SK-N-SH treated with all-trans-retinoic acid at 6 μM for 48 hours (cell line): ENCODE data around the gene CAVIN2.
A peak's percentile ranks its signal among the peaks of the same experiment; 100 is the strongest.

ENCODE experiments used
- ATAC-seq: fragments of 200-7000 bp; cut with Tn5 transposase; 3 replicates; pipeline ENCODE4 v1.9.1; 2020; ENCODE audit warnings: mild to moderate bottlenecking, moderate library complexity
- ARNTL ChIP-seq: fragments of 450-650 bp; formaldehyde crosslinking; IDR thresholded peaks from 2 replicates; pipeline ENCODE4 v1.5.0; 2020; ENCODE audit warnings: low read depth, mild to moderate bottlenecking, moderate library complexity, borderline replicate concordance
- BACH2 ChIP-seq: fragments of 250-450 bp; sonication (Bioruptor Pico); IDR thresholded peaks from 2 replicates; pipeline ENCODE4 v1.9.0; 2021; ENCODE audit warnings: mild to moderate bottlenecking, borderline replicate concordance
- CSDC2 ChIP-seq: fragments of 250-450 bp; sonication (Bioruptor Pico); IDR thresholded peaks from 2 replicates; pipeline ENCODE4 v1.5.0; 2020; ENCODE audit warnings: mild to moderate bottlenecking, moderate library complexity
- CSRNP3 ChIP-seq: fragments of 250-450 bp; sonication (Bioruptor Pico); IDR thresholded peaks from 2 replicates; pipeline ENCODE4 v1.5.1; 2021; ENCODE audit warnings: mild to moderate bottlenecking, moderate library complexity
- ESRRG ChIP-seq: fragments of 250-450 bp; sonication (Bioruptor Pico); IDR thresholded peaks from 2 replicates; pipeline ENCODE4 v1.6.1; 2021; ENCODE audit warnings: mild to moderate bottlenecking
- GLIS3 ChIP-seq: fragments of 250-450 bp; sonication (Bioruptor Pico); IDR thresholded peaks from 2 replicates; pipeline ENCODE4 v1.5.0; 2020; ENCODE audit warnings: mild to moderate bottlenecking, moderate library complexity
- ISL1 ChIP-seq: fragments of 250-450 bp; sonication (Bioruptor Pico); IDR thresholded peaks from 2 replicates; pipeline ENCODE4 v2.1.2; 2022; ENCODE audit warnings: mild to moderate bottlenecking, moderate library complexity
- OSR1 ChIP-seq: fragments of 250-450 bp; sonication (Bioruptor Pico); IDR thresholded peaks from 2 replicates; pipeline ENCODE4 v1.8.0; 2022; ENCODE audit warnings: moderate library complexity, mild to moderate bottlenecking, inconsistent platforms
- PATZ1 ChIP-seq: fragments of 250-450 bp; sonication (Bioruptor Pico); IDR thresholded peaks from 2 replicates; pipeline ENCODE4 v1.8.0; 2020; ENCODE audit warnings: mild to moderate bottlenecking, moderate library complexity, borderline replicate concordance
- POU6F1 ChIP-seq: fragments of 250-450 bp; sonication (Bioruptor Pico); IDR thresholded peaks from 2 replicates; pipeline ENCODE4 v1.8.0; 2021; ENCODE audit warnings: low read depth, mild to moderate bottlenecking, moderate library complexity, borderline replicate concordance
- PPARA ChIP-seq: fragments of 250-450 bp; sonication (Bioruptor Pico); IDR thresholded peaks from 2 replicates; pipeline ENCODE4 v1.5.0; 2020; ENCODE audit warnings: mild to moderate bottlenecking, borderline replicate concordance
- RARB ChIP-seq: fragments of 250-450 bp; sonication (Bioruptor Pico); IDR thresholded peaks from 2 replicates; pipeline ENCODE4 v1.8.0; 2021; ENCODE audit warnings: mild to moderate bottlenecking, moderate library complexity
- SNAI2 ChIP-seq: fragments of 250-450 bp; sonication (Bioruptor Pico); IDR thresholded peaks from 2 replicates; pipeline ENCODE4 v1.5.0; 2020; ENCODE audit warnings: mild to moderate bottlenecking, moderate library complexity
- TCF4 ChIP-seq: fragments of 250-450 bp; sonication (Bioruptor Pico); IDR thresholded peaks from 2 replicates; pipeline ENCODE4 v1.8.0; 2021; ENCODE audit warnings: mild to moderate bottlenecking, moderate library complexity, borderline replicate concordance
- TOX ChIP-seq: fragments of 250-450 bp; sonication (Bioruptor Pico); IDR thresholded peaks from 2 replicates; pipeline ENCODE4 v1.8.0; 2021; ENCODE audit warnings: mild to moderate bottlenecking, moderate library complexity, borderline replicate concordance
- TSHZ2 ChIP-seq: fragments of 250-450 bp; sonication (Bioruptor Pico); IDR thresholded peaks from 2 replicates; pipeline ENCODE4 v1.5.0; 2020; ENCODE audit warnings: mild to moderate bottlenecking, moderate library complexity
- ZC3H10 ChIP-seq: fragments of 250-450 bp; sonication (Bioruptor Pico); IDR thresholded peaks from 2 replicates; pipeline ENCODE4 v1.5.1; 2021; ENCODE audit warnings: mild to moderate bottlenecking, moderate library complexity
- ZFP3 ChIP-seq: fragments of 250-450 bp; sonication (Bioruptor Pico); IDR thresholded peaks from 2 replicates; pipeline ENCODE4 v1.5.0; 2020; ENCODE audit warnings: mild to moderate bottlenecking, moderate library complexity
- ZFP30 ChIP-seq: fragments of 450-650 bp; formaldehyde crosslinking; IDR thresholded peaks from 2 replicates; pipeline ENCODE4 v1.5.0; 2022; ENCODE audit warnings: mild to moderate bottlenecking, moderate library complexity
- ZNF565 ChIP-seq: fragments of 450-650 bp; formaldehyde crosslinking; conservative IDR thresholded peaks from 2 replicates; pipeline ENCODE4 v1.5.0; 2020; ENCODE audit warnings: low read depth, mild to moderate bottlenecking, moderate library complexity
- ZNF70 ChIP-seq: fragments of 450-650 bp; formaldehyde crosslinking; IDR thresholded peaks from 2 replicates; pipeline ENCODE4 v1.5.0; 2020; ENCODE audit warnings: mild to moderate bottlenecking, moderate library complexity
- ZNF8 ChIP-seq: fragments of 450-650 bp; formaldehyde crosslinking; IDR thresholded peaks from 2 replicates; pipeline ENCODE4 v1.5.0; 2020; ENCODE audit warnings: mild to moderate bottlenecking, moderate library complexity

CAVIN2 gene

GRCh38 chr2:191811807-191812602 lies 34.9 kb downstream of the CAVIN2 start:
- no peak for TF ChIP-seq TCF4
- TF ChIP-seq ZNF70 (CRISPR knock-in tag), result no peak
- no peak for TF ChIP-seq OSR1 (CRISPR knock-in tag)
- no peak for TF ChIP-seq CSRNP3
- no peak for TF ChIP-seq ISL1
- TF ChIP-seq BACH2 (CRISPR knock-in tag), result no peak
- TF ChIP-seq PPARA (CRISPR knock-in tag), result no peak
- TF ChIP-seq PATZ1 (CRISPR knock-in tag), result no peak
- TF ChIP-seq SNAI2 (CRISPR knock-in tag), result no peak
- TF ChIP-seq ZNF565 (CRISPR knock-in tag), result no peak
- TF ChIP-seq RARB (CRISPR knock-in tag), result no peak
- no peak for TF ChIP-seq ARNTL (CRISPR knock-in tag)
- TF ChIP-seq ZFP3 (CRISPR knock-in tag), result no peak
- TF ChIP-seq POU6F1 (CRISPR knock-in tag), result no peak
- TF ChIP-seq TOX (CRISPR knock-in tag), result no peak
- no peak for TF ChIP-seq ZC3H10
- TF ChIP-seq ESRRG (CRISPR knock-in tag), result no peak
- TF ChIP-seq, all 23 proteins: peak for 0
- peak; percentile 99 for ATAC-seq

- TF ChIP-seq ZC3H10 (no peak), CSDC2 (CRISPR knock-in tag) (no peak), ESRRG (CRISPR knock-in tag) (no peak), SNAI2 (CRISPR knock-in tag) (no peak), POU6F1 (CRISPR knock-in tag) (no peak), GLIS3 (CRISPR knock-in tag) (no peak), OSR1 (CRISPR knock-in tag) (no peak), ZFP30 (CRISPR knock-in tag) (no peak), ARNTL (CRISPR knock-in tag) (no peak), PPARA (CRISPR knock-in tag) (no peak), ZNF8 (CRISPR knock-in tag) (no peak), PATZ1 (CRISPR knock-in tag) (no peak), ISL1 (no peak), CSRNP3 (no peak), RARB (CRISPR knock-in tag) (no peak), ZFP3 (CRISPR knock-in tag) (no peak), TCF4 (no peak), TOX (CRISPR knock-in tag) (no peak), TSHZ2 (CRISPR knock-in tag) (no peak), ZNF565 (CRISPR knock-in tag) (no peak)
- ATAC-seq, result no peak
These were observed 40.5 kb downstream of the CAVIN2 start for GRCh38 chr2:191806396-191806795.
